IPS DF 19.7 (cell line): ENCODE data around the gene FAM193A.
"Not testable (repeated sequence)": the region's sequence is repeated elsewhere in the genome, so short reads cannot be mapped to it uniquely, and the experiment has no call there.

Experiments used
- DNase-seq: peaks from one replicate; pipeline ENCODE4 v3.0.0-alpha.2; 2013; ENCODE audit warnings: low read depth, low spot score

FAM193A gene

DNA sequence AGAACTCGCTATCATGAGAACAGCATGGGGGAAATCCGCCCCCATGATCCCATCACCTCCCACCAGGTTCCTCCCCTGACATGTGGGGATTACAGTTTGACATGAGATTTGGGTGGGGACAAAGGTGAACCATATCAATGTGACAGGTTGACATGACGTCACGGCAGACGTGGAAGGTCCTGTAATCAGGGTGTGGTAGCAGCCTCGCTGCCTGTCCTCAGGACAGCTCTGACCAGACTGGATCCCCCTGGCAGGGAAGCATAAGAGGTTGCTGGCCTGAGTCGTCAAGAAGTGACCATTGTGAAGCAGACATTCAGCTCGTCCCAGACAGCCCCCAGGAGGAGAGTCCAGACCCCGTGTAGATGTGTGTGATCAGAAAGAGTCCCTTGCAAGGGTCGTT is 115.1 kb downstream of the FAM193A start:
- DNase-seq = no peak

DNA sequence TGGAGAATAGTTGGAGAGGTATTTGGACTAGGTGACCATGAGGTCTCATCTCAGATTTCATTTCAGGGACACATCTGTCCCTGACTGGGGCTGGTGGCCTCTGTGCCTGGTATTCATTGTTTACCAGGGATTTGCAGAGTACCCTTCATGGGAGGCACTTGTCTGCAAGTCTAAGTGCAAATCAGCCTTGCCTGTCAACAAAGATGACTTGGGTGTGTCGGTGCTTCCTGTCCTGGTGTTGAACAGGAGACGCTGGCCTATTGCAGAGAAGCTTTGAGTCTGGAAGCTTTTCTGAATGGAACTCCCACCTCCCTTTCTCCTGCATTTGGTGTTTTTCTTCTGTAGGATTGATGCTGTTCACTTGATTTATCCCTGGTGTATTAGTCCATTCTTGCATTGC is 115.6 kb downstream of the FAM193A start:
- DNase-seq = no peak

DNA sequence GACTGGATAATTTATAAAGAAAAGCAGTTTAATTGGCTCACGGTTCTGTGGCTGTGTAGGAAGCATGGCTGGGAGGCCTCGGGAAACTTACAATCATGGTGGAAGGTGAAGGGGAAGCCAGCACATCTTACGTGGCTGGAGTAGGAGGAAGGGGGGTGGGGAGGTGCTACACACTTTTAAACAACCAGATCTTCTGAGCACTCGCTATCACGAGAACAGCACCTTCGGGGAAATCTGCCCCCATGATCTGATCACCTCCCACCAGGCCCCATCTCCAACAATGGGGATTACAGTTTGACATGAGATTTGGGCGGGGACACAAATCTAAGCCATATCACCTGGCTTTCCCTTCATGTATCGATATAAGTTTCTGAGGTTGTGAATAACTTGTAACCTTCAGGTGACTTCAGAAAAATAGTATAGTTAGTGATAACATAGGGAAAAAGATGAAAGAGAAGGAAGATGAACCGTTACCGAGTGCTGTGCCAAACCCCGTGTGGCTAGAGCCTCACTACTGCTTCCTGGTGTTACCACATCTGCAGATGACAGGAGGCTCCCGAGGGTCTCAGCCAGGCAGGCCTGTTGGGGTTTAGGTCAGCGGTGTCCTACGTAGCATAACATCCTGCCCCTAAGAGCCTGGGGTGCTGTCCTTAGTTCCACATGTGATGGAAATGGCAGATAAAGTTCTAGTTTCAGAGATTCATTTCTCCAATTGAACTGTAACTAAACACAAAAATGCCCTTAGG is 116.1 kb downstream of the FAM193A start:
- no peak for DNase-seq

DNA sequence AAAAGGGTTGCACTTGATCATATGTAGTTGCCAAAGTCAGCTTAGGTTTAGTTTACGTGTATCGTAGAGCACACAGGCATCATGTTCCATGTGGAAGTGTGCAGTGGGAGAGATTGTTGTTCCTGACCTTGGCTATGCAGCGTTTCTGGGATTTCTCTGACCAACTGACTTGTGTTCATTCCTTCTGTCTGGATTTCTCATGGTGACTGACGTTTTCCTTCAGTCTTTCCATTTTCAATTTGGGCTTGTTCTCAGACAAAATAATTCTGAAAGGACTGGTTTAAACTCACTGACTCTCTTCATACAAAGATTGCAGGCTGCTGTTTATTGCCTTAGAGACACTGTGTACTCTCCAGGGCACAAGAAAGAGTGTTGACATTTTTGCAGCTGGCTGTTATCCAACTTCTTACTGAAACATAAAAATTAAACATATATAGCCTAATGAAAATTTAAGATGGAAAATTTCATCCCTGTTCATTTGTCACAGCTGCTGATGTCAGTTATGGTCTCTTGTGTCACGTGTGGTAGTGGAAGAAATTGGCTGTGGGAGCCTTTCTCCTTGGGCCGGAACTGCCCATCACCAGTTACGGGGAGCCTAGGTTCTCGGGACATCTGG is 124.3 kb downstream of the FAM193A start:
- no peak for DNase-seq

DNA sequence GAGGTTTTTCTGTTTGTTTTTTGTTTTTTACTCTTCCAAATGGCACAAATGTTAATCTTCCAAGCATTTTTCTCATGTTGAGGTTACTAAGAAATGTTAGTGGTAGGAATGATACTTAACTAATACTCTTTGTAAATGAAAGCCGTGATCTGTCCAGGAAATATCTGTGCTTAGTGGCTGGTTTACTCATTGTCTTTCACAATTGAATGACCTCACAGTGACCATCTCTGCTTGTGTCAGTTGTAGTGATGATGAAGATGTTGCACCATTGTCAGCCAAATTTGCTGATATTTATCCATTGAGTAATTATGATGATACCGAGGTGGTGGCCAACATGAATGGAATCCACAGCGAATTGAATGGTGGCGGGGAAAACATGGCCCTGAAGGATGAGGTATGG is 126.2 kb downstream of the FAM193A start:
- no peak for DNase-seq

DNA sequence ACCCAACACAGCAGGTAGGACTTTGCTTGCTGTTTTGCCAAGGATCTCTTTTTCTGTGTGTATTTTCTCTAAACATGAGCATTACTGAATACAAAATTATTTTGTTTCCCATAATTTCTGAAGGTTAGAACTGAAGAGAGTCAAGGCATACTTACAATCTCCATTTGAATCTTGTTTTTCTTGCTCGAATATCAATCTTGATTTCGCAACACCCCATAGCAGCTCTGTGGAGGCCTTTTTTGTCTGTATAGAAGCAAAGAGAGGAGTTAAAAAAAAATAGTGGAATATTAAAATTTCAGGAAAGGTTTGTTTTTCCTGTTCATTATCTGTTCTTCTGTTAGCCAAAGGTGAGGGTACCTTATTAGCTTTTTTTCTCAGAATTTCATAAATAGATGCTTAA is 126.8 kb downstream of the FAM193A start:
- no peak for DNase-seq

DNA sequence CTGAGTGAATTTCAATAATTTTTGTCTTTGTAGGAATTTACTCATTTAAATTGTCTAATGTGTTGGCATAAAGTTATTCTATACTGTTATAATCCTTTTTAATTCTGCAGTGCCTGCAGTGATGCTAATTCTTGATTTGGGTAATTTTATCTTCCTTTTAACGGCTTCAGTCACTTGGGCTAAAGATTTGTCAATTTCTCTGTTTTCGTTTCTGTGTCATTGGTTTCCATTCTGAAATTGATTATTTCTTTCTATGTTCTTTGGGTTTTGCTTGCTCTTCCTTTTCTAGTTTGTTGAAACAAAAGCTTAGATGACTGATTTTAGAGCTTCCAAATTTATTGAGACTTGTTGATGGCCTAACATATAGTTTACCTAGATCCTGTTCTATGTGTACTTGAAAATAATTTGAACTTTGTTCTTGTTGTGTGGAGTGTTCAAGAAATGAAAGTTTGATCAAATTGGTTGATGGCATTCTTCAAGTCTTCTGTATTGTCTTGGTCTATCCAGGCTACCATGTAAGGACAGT is 130.3 kb downstream of the FAM193A start:
- no peak for DNase-seq

DNA sequence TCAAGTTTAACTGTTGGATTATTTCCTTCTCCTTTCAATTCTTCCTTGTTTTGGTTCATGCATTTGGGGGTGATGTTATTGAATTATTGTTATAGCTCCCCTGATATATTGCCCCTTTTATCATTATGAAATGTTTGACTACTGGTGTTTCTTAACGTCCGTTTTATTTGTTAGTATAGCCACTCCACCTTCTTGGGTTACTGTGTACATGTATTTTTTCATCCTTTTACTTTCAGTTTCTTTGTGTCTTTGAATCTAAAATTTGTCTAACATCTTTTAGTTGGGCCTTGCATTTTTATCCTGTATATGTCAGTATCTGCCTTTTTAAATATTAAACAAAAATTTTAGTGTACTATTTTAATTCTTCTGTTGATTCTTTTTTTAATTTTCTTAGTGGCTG is 131.0 kb downstream of the FAM193A start:
- DNase-seq = no peak

DNA sequence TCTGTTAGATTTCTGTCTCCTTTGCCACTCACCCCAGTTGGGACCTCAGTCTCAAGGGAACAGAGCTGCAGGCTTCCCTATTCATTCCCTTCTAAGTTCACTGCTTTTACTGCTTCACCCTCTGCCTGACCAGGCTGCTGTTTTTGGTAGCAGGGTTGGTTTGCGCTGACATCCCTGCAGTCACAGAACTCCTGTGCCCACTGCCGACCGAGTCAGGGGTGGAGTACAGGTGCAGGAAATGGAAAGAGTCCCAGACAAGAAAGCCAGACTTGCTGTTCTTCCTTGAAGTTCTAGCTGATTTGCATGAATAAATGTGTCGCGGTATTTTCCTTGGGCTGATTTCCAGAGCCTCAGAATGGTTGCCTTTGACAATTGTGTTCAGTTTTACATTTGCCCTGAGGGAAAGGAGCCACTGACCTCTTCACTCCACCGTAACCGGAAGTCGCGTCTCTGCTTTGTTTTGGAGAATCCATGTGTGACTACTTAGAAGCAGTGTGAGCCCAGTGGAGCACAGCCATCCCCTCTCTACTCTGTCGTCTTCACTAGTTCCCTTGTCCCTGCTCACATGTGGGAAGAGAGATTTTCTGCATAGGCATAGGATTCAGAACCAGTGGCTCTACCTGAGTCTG is 134.9 kb downstream of the FAM193A start:
- no peak for DNase-seq

DNA sequence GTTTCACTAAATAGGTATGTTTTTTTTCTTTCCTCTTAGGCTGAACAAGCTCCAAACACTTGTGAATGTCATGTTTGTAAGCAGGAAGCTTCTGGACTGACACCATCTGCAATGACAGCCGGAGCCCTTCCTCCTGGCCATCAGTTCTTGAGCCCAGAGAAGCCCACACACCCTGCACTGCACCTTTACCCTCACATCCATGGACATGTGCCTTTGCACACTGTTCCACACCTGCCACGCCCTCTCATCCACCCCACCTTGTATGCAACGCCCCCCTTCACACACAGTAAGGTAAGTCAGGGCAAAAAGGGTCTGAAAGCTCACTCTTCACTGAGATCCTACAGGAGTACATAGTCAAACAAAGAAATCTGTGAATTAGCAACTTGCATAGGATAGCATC is 135.6 kb downstream of the FAM193A start:
- DNase-seq = no peak

DNA sequence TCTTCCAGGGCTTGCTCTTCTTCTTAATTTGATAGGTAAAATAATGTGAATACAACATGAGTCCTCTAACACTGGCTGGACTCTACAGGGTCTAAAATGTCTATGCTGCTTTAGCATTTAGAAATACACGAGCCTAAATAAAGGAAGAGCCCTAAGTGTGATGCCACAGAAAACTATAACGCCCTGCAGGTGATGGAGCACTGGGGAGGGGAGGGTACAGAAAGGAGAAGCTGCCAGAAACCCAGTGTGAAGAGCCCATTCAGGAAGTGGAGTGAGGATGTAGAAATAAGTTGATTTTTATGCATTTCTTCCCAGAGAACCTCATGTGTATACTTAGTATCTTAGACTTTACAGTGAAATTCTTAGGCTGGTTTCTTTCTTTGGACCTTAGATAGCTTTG is 136.3 kb downstream of the FAM193A start:
- DNase-seq = no peak

DNA sequence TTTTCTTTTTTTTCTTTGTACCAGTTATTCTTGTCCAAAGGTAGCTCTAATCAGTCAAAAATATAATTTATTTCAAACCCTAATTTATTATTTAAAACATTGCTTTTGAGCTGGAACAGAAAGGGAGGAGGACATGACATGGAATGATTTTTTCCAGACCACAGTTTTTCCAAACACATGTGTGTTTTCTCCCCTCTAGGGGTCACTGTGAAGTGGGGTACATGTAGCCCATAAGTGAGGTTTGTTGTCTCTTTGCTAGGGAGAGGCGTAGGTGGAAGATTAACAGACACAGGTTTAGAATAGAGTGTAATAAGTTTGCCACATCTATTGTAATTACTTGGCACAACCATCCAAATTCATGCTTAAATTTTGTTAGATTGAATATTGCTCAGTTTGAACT is 136.7 kb downstream of the FAM193A start:
- no peak for DNase-seq

DNA sequence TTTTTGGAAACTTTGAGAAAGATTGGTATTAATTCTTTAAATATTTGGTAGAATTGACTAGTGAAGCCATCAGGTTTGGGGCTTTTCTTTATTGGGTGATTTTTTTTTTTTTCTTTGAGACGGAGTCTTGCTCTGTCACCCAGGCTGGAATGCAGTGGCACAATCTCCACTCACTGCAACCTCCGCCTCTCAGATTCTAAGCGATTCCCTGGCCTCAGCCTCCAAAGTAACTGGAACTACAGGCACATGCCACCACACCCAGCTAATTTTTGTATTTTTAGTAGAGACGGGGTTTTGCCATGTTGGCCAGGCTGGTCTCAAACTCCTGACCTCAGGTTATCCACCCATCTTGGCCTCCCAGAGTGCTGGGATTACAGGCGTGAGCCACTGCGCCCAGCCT is 143.3 kb downstream of the FAM193A start:
- DNase-seq = not testable (repeated sequence)

DNA sequence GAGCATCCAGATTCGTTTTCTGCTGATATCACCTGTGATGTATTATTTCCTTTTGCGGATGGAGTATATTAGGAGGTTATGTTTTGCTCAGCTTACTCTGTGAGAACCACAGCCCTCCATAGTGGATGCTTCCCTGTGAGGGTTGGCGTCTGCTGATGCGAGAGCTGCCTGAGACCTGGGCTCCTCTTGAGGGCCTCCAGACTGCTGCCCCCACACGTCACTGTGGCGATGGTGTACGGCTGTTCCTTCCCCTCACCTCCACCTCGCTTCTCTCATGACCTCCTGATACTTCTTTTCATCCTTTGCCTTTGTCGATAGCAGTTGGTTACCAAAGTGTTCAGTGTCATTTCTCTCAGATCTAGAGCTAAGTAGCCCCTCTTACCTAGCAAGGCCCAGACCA is 148.0 kb downstream of the FAM193A start:
- DNase-seq = no peak

DNA sequence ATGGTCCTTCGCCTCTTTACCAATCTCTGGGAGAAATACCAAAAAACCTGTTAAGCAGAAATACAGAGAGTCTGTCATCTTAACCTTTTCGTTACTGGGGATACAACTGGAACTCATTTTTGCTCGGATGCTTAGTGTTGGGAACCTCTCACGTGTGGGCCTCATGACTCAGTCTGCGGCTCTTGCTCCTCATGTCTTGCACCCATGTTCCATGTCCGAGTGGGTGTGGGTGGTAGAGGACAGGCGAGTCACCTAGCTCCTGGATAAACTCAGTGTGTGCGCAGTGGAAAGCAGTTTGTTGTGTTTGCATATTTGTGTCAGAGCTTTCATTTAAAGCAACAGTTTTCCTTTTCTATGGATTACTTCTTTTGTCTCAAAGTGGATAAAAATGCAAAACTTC is 149.1 kb downstream of the FAM193A start:
- no peak for DNase-seq

DNA sequence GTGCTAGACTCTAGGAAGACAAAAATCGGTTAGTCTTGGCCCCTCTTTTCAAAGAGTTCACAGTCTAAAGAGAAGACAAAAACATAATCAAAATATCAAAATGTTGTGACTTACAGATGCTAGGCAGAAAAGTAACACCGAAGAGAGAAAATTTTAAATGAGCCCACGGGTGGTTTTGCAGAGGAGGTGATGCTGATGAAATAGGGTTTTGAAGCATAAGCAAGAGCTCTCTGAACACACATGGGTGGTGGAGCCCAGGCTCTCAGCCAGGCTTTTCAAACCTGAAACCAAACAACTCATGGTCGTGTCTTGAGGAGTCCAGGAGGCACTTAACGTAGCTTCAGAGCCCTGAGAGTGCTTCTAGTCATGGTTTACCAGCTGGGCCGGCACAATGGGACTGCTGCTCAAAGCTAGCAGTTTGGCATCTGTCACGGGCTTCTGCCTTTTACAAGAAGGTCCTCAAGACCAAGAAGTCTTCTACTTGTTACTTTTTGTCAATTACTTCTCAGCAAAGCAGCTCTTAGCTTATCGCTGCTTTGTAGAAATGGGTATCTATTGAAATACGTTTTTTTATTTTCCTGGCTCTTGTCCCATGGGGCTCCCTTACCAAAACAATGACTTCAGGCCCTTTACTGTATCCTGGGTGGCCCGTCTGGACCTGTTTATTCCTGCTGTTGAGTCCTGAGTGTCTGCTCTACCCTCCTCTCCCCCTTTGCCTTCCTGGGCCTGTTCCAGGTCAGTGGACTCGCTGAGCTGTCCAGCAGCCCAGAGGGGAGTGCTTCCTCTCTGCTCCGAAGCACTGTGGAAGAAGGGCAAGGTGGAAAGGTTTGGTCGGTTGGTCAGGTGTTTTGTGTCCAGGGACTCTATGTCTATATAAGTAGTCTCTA is 150.2 kb downstream of the FAM193A start:
- no peak for DNase-seq

DNA sequence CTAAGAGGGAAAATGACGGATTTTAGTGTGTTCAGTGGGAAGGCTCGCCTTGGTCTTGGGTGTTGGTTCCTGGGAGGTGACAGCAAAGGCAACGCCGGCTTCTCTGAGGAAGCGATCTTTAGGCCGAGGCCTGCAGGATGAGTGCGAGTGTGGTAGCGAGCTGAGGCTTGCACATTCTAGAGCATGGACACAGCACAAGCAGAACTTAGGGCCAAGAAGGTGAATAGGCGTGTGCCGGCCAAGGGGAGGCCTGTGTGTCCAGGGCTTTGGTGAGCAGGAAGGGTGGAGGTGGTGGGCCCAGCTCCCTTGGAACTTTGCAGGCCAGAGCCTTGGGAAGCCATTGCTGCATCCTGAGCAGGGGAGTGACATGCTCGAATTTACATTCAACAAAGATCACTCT is 151.8 kb downstream of the FAM193A start:
- no peak for DNase-seq

DNA sequence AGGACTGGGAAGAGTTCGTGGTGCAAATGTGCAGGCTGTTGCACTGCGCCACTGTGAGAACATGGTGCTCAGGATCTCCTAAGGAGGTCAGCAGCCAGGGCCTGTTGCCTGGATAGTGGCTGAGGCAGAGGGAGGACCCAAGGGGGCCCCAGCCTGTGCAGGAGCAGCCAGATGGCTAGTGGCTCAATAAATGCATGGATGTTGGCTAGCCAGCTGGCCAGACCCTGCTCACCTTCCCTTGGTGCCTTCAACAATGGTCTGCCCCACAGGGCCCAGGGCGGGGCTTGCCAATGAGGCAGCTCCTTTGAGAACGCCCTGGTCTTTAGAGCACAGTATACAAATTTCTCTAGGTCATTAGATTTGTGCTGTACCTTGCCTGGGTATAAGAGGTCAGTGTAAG is 152.2 kb downstream of the FAM193A start:
- no peak for DNase-seq

DNA sequence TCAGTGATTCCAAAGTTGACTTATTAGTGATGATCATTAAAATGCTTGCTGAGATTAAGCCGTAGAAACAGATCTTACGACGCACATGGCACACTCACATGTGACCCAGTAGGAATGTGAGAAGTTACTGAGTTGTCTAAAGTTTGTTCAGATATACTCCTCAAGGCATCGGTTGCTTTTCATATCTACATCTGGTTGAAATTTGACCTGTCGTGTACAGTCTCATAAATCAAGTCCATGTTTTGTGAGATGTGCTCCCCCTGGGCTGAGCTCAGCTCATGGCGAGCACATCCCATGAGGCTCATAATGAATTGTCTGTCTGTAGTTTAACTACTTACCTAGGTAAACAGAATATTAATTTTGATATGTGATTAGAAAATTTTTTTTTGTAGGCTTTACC is 152.7 kb downstream of the FAM193A start:
- no peak for DNase-seq

DNA sequence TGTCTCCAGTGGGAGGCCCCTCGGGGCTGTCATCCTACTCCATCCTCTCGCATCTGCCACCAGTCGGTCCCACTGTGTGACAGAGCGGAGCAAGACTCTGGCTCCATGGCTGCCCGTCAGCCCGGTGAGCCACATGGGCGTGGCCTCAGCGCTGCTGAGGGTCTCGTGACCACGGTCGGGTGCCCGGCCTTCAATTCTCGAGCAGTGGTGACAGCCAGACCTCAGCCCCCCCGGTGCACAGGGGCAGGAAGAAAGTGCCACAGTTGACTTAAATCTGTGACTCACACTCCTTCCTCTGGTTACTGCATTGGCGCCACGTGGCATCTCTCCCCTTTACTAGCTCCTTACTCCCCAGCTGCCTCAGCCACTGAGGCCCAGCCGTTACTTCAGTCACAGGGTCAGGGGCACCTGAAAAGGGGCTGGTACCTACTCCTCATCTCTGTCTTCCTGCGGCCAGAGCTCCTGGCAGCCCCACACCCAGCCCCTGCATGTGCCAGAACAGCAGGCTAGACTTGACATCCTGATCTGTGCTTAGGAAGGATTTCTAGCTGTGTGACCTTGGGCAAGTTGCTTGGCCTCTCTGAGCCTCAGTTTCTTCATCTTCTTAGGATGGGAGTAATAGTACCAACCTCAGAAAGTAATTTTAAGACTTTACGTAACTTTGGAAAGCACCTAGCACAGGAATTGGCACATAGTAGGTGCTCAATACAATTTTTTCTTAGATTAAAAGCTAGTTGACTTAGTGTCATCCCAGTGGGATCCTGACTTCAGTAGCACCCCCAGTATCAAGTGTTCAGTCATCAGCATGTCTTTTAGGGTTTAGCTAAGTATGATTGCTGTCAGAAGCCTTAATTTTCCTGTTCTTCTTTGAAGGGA is 153.6 kb downstream of the FAM193A start:
- DNase-seq = no peak

DNA sequence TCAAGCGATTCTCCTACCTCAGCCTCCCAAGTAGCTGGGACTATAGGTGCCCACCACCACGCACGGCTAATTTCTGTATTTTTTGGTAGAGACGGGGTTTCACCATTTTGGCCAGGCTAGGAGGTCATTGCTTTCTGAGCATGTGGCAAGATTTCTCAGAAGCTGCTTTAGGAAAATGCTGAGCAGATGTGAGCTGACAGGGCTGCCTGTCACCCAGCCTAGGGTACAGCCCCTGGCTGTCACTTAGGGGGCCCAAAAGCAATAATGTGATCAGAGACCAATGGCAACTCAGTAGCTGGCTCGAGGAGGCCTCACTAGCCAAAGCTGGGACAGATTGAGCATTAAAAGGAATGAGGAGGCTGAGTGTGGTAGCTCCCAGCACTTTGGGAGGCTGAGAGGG is 154.9 kb downstream of the FAM193A start:
- no peak for DNase-seq
